Measurements from ENCODE around the gene ATP5ME. TPM values are rescaled to one million over a fixed set of nuclear protein-coding genes. Genes with fewer than 3 reads are reported as not detected.

ATP5ME gene
- total and polyA plus RNA-seq, 2 of the 13 experiments (the other 11 are each of a cell fraction or from before 2014, with no cell fraction given): 305 to 753 TPM

DNA sequence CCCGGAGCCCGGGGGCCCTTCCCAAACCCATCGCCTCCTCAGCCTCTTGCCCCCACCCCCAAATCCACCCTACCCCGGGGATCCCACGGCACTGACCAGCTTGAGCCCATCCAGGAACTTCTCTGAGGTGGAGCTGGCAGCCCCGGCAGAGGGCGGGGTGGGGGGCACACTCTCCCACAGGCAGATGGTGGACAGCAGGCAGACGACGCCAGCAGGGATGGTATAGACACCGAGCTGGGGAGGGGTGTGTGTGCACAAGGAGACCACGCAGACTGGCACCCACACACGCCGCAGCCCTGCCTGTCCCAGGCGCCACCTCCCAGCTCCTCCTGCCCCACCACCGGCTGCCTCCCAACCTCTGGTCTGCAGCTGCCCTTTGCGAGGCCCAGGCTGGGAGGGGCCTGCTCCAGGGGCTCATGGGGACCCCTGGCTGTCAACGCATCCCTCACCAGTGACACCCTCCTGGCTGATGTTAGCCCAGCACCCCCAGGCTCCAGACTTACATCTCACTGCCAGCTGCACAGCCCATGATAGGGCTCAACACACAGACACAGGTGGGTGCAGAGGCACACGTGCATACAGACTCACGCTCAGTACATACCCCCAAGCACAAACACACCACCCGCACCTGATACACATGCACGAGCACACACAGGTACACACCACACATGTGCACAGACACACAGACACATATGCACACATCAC is 10.7 kb upstream of the ATP5ME start:
- POLR2A ChIA-PET: interaction anchor here (1.2 to 1.6 kb wide), 2 partner anchors 11 to 16 kb away, joined by 4 to 9 read pairs; partner anchors contain the start of genes ATP5ME and MYL5
- 27% methylated on average over 7 of the region's 21 CpGs for WGBS (ENCODE audit: low lambda C conversion rate)
- TF ChIP-seq, protein P1, sequence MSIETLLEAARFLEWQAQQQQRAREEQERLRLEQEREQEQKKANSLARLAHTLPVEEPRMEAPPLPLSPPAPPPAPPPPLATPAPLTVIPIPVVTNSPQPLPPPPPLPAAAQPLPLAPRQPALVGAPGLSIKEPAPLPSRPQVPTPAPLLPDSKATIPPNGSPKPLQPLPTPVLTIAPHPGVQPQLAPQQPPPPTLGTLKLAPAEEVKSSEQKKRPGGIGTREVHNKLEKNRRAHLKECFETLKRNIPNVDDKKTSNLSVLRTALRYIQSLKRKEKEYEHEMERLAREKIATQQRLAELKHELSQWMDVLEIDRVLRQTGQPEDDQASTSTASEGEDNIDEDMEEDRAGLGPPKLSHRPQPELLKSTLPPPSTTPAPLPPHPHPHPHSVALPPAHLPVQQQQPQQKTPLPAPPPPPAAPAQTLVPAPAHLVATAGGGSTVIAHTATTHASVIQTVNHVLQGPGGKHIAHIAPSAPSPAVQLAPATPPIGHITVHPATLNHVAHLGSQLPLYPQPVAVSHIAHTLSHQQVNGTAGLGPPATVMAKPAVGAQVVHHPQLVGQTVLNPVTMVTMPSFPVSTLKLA (IDR thresholded peaks at IDR 0.05): peak; percentile 56
- 0 out of 2 replicates have a peak, but pooled peaks have one; percentile 35 for TF ChIP-seq BRD4 (CRISPR knock-in tag; IDR thresholded peaks at IDR 0.05)
- TF ChIP-seq MIER3 (CRISPR knock-in tag; IDR thresholded peaks at IDR 0.05; ENCODE audit: borderline replicate concordance): no peak
- TF ChIP-seq POLR2A (IDR thresholded peaks at IDR 0.05; ENCODE audit: insufficient read depth in 1 of 2, low read depth in 2 of 2, low read length in 2 of 2): 0 out of 4 replicates have a peak, but pooled peaks of 1 of the 2 experiments have one; percentile 31
- TF ChIP-seq SP4 (CRISPR knock-in tag; IDR thresholded peaks at IDR 0.05): no peak
- in situ Hi-C loops (cut with HindIII; ENCODE audit: extremely low pct_ligation_motif_present, low pct_unique_long_range_greater_than_20kb): no loop called here
- CTCF ChIA-PET (ENCODE audit: low intra/inter-chr PET ratio, low total read pairs): interaction anchor here (1.6 kb wide), 1 partner anchor 16 kb away, joined by 7 read pairs; no protein-coding TSS in a partner anchor
- no peak for FAIRE-seq
- intact Hi-C loops (cut with micrococcal nuclease; ENCODE audit: unreplicated experiment): loop anchor here (5.0 kb wide), 1 partner anchor 38 kb away; no protein-coding TSS in a partner anchor
- Histone ChIP-seq H3K4me1 (ENCODE audit: insufficient read depth, low read length) (peaks cover 83% of the 10 kb centered on the region), H2AFZ (ENCODE audit: low read length) (no peak overlapping the region), H4K20me1 (ENCODE audit: insufficient read depth, low read length) (no peaks in the 10 kb centered on the region), H3K9ac (ENCODE audit: insufficient read depth, low read depth, low read length) (0 out of 2 replicates have a peak overlapping the region, but pooled peaks have one; percentile 4), H3K79me2 (ENCODE audit: insufficient read depth, low read length) (no peaks in the 10 kb centered on the region), H3K36me3 (replicated peaks in 1 of 2; ENCODE audit: control insufficient read depth in 1 of 2, insufficient read depth in 2 of 2, low read length in 2 of 2) (no peaks in the 10 kb centered on the region), H3K4me2 (ENCODE audit: low read depth, low read length) (peak overlapping the region; percentile 82), H3K4me3 (replicated peaks in 1 of 3; ENCODE audit: insufficient read depth in 1 of 3, low read depth in 2 of 3, low read length in 3 of 3) (peak overlapping the region in 1 of 3 experiments; percentile 66; a peak in 1 of 6 replicates), H3K27ac (ENCODE audit: extremely low read length, insufficient read depth, low read length) (no peak overlapping the region), H3K9me3 (ENCODE audit: low read length) (no peaks in the 10 kb centered on the region), H3K27me3 (ENCODE audit: control insufficient read depth in 1 of 2, insufficient read depth in 2 of 2, low read length in 2 of 2) (0 out of 5 replicates have a peak, but pooled peaks cover 0 to 1% of the 10 kb centered on the region in 2 experiments)
- ATAC-seq: no peak
- DNase-seq (ENCODE audit: low spot score): no peak
- BruUV-seq (replicated peaks): no TSS peak

Data from HepG2 (cell line).